MV-4-11 (cell line): ENCODE measurements around the gene TANC1.

ENCODE experiments used
- DNase-seq: peaks from one replicate; lab custom pipeline; 2025; lab: John Stamatoyannopoulos, UW

Gene TANC1

DNA sequence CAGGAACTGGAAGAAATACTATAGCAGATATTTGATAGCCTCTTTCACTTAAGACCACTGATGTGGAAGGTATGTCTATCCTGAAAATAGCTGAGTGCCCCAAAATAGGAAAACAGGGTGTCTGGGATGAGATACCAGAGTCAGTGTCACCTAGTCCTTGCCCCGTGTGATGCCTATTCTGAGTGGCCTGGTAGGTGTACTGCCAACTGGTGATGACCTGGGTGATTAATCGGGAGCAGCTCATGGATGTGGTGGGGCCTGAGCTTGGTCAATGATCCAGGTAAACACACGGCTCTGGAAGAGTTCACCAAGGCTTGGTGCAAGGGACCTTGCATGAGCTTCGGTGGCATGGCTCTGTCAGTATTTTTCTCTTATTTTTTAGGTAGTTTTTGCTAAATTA is 95.2 kb downstream of the TANC1 start:
- no peak for DNase-seq

- no peak for DNase-seq
These were observed 96.2 kb downstream of the TANC1 start for GRCh38 chr2:159064446-159065301.

- no peak for DNase-seq
These were observed 96.9 kb downstream of the TANC1 start for GRCh38 chr2:159065313-159065712.

GRCh38 chr2:159065891-159066290 is 97.5 kb downstream of the TANC1 start:
- DNase-seq, result no peak

DNA sequence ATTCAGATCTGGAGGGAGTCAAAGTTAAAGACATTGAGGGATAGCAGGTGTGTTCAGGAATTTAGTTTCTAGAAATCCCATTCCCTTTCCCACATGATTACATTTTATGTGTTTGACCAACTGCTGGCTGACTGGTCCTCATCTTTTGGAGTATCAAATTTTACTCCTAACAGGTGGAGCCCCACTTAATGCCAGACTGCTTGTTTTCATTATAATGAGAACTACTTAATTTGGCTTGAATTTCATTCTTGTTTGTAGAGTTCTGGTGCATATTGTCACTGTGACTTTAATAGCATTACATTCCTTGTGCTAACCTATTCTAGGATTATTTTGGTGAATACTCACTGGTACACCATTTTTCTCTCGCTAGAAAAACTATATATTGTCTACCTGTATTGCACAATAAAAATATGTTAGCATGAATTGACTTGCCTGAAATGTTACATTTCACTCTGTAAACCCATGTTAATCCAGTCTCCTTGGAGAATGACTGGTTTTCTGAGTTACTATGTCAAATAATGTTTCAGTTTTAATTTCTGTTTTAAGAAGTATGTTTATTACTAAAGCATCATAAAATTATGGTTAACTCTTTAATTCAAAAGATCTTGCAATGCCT is 98.2 kb downstream of the TANC1 start:
- no peak for DNase-seq

DNA sequence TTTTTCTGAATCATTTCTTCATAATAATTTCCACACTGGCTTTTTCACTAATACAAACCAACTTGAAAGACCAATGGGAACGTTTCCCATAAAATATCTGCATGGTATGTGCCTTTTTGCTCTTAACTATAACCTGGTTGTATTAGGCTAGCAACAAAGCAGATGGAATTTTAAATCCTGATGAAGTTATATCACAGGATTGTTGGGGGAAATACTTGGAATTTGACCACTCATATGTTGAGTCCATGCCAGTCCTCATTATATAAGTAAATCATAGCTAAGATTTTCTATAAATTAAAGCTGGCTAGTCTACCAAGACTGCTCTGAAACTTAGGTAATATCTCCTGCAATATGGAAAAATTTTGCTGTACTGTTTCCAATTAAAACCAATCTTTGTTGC is 99.5 kb downstream of the TANC1 start:
- DNase-seq, result no peak

GRCh38 chr2:159069229-159069628 is 100.8 kb downstream of the TANC1 start:
- DNase-seq, result no peak

DNA sequence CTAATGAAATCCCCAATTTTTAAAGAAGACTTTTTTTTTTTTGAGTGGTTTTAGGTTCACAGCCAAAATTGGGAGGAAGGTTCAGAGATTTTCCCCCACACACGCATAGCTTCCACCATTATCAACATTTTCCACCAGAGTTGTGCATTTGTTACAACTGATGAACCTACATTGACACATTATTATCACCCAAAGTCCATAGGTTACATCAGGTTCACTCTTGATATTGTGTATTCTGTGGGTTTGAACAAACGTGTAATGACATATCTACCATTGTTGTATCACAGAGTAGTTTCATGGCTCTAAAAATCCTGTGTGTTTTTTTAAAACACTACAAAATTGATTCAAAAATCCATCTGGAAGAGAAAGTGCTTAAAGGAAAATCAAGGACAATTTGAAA is 101.8 kb downstream of the TANC1 start:
- DNase-seq, result no peak

DNA sequence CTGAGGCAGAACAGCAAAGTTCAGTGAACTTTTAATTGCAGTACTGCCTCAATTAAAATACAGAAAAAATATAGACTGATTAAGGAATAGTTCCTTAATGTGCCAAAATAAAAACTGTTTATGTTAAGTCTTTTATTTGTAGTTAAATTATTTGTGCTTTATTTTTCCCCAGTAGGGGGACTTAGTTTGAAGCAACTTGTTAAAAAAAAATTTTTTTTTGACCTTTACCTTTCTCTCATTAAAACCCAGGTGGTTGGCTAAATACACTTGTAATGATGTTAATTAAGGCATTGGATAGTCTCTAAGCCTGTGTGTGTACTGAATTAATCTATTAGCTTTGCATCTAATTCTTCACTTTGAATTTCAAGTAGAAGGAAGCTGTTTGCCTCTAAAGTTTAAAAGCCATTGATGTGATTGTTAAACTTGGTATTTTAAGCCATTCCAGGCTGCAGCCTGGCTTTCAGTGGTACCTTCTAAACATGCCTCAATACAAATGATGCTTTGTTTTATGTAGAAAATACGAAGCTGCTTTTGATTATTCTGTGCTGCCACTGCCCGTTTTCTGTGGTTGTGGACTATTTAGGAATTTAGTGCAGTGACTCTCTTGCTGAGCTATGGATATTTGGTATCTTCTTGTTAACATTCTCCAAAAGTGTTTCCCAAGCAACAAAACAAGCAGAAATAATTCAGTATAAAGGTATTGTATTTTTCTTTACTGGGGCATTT is 102.9 kb downstream of the TANC1 start:
- no peak for DNase-seq

GRCh38 chr2:159072795-159073194 is 104.4 kb downstream of the TANC1 start:
- DNase-seq, result no peak

DNA sequence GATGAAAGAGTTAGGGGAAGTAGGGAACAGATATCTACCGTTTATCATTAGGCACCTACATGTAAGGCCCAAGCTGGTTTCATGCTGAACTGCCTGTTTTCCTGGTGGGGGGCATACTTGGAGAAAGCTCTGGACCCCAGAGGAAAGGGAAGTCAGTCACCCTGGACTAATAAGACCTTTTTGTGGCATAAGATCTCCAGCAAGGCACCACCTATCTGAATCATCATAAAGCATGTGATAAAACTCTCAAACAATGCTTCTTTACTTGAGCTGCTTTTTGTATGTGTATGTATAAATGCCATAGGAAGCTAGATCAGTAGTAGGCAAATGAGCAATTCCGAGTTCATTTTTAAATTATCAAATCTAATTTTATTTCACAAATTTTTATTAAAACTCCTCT is 104.8 kb downstream of the TANC1 start:
- no peak for DNase-seq

DNA sequence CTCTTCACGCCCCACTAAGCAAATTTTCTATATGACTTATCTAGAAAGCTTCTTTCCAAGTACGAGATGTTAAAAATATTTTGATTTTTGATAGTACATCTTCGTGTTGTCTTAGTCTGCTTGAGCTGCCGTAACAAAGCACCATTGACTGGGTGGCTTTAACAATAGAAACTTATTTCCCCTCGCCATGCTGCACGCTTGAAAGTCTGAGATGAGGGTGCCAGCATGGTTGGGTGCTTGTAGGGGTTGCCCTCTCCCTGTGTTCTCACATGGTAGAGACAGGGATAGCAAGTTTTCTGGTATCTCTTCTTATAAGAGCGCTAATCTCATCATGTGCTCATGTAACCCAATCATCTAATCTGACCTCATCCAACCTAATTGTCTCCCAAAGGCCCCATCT is 106.2 kb downstream of the TANC1 start:
- no peak for DNase-seq

DNA sequence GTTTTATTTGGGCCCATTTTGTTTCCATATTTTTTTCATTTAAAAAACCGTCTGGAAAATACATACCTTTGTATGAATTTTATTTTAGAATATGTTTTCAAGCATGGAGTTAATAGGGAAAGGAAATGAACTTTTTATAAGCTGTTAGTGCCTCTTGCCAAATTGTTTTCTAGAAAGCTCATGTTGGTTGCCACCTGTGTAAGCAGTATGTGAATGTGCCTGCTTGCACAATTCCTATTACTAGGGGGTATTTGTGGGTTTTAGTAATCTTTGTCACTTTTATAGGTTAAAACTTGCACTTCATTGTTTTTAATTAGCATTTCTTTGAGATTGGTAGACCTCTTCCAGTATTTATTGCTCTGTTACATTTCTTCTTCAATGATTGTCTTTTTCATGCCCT is 107.3 kb downstream of the TANC1 start:
- no peak for DNase-seq

GRCh38 chr2:159076241-159076640 is 107.8 kb downstream of the TANC1 start:
- DNase-seq, result no peak

GRCh38 chr2:159077869-159078268 is 109.4 kb downstream of the TANC1 start:
- DNase-seq, result no peak

DNA sequence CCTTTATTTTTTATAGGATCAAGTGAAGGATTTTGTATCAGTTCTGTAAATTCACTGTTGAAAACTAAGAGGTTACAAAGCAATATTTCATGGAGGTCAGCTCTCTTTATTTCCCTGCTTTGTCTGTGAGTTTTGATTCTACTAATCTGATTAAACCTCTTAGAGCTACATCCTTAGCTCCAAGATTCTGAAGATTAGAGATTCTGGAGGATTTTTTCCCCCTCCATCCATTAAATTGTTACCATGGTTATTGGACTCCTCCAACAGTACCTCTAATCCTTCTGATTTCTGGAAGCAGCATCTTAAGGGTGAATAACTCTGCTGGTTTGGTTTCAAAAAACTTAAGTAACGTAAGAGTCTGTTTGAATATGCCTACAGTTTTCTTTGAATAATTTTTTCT is 110.0 kb downstream of the TANC1 start:
- no peak for DNase-seq

GRCh38 chr2:159080641-159081040 is 112.2 kb downstream of the TANC1 start:
- DNase-seq, result no peak

DNA sequence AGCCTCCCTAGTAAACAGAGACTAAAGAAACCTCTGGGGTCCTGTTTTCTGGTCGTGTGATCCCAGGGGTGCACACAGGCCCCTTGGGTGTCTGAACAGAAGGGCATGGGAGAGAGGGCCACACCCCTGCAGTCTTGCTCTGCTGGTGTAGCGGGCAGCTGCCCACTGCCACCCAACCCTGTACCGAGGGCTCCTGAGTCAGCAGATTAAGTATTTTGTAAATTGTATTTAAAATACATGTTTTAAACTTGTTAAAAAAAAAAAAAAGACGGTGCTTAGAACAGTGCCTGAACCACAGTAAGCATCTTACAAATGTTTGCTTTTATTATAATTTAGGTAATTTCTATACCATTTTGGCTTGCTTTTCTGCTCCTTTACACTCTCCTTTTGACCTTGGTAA is 113.7 kb downstream of the TANC1 start:
- no peak for DNase-seq

DNA sequence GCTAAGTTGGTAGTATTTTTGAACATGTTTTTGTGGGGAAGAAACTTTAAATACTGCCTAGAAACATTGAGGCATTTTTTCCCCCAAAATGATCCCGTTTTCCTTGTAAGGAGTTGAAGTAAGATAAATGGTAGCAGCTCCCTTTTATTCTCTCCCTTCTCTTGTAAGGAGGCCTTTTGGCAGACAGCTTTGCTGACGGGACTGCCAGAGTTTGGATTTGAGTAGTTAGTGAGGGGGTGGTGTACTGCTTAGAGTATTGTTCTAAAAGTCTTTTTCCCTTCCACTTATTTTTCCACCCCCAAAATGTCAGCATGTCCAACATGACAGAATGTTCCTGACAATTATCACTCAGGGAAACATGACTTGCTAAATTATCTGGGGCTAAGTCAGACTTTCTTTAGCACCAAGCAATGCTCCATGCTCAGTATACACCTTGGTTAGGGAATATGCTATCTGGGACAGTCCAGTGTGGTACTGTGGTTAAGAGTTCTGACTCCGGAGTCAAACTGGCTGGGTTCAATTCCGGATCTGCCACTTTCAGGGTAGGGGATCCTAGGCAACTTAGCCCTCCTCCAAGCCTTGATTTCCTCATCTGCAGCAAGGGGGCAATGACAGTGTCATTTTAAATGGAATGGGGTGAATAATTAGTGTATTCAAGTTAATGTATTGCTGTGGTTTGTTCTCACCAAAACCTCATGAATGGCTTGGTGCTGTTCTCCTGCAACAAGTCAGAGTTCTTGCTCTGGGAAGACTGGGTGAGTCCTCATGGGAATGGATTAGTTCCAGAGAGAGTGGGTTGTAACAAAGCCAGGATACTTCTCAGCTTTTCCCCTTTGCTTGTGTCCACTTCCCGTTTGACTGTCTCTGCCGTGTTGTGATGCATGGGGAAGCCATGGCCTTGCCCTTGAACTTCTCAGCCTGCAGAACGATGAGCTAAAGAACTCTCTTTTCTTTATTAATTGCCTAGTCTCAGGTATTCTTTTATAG is 116.2 kb downstream of the TANC1 start:
- no peak for DNase-seq

GRCh38 chr2:159086342-159086741 is 117.9 kb downstream of the TANC1 start:
- DNase-seq, result no peak

GRCh38 chr2:159086826-159087225 is 118.4 kb downstream of the TANC1 start:
- DNase-seq, result no peak

- no peak for DNase-seq
These were observed 120.5 kb downstream of the TANC1 start for GRCh38 chr2:159088906-159089305.
